ENCODE measurements around the gene ZFPL1.
A peak's percentile ranks its signal among the peaks of the same experiment; 100 is the strongest.

The ZFPL1 gene

DNA sequence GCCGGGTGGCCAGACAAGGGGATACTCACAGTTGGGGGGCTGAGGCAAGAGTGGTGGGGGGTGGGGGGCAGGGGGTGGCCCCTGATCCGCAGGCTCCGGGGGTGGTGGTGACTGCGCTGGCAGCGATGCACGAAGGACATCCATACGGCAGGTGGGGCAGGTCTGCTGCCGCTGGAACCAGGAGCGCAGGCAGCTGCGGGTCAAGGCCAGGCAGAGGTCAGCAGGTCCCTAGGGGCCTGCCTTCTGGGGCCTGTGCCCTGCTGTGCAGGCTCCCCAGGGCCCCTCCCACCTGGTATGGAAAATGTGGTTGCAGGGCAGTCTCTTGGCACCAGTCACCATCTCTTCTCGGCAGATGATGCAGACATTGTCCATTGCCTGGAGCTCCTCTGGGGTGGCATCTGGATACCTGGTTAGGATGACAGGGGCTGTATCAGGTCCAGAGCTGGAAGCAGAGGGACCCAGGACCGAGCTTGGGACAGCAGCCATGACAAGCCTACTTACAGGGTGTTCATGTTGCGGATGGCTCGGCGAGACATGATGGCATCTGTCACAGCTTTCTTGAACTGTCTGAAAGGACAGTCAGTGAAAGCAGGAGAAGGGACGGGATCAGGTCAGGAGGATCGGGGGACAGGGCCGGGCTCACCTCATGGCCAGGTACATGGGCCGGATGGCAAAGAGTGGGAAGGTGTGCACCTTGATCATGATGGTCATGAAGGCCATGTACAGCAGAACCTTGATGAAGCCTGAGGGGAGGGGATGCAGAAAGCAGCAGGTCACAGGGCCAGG is 46.8 kb downstream of the ZFPL1 start:
- DNase-seq (ENCODE audit: low spot score): no peak

DNA sequence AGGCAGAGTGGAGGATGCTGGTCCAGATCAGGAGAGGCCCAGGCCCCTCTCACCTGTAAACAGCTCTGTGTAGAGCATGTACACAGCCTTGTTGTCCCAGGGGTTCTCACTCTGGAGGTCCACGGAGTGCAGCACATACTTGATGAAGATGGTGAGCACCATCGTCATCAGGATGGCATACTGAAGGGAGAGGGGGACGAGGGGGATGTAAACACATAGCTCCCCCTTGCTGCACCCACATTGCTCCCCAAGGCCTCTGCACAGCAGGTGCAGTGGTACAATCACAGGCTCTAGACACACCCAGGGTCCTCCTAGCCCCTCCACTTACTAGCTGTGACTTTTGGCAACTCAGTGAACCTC is 47.4 kb downstream of the ZFPL1 start:
- DNase-seq (ENCODE audit: low spot score): no peak

DNA sequence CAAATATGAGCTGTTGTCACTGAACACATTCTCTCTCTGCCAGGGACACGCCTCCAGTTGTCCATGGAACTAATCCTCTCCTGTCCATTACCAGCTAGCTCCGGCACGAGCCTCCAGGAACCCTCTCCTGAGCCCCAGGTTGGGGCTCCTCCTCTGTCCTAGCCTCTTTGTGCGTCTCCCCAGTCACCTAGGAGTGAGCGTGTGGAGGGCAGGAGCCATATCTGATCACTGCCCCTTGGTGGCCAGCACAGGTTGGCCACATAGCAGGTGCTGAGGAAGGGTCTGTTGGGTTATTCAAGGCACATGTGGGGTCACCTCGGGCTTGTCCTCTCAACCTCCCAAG is 47.8 kb downstream of the ZFPL1 start:
- no peak for DNase-seq (ENCODE audit: low spot score)

DNA sequence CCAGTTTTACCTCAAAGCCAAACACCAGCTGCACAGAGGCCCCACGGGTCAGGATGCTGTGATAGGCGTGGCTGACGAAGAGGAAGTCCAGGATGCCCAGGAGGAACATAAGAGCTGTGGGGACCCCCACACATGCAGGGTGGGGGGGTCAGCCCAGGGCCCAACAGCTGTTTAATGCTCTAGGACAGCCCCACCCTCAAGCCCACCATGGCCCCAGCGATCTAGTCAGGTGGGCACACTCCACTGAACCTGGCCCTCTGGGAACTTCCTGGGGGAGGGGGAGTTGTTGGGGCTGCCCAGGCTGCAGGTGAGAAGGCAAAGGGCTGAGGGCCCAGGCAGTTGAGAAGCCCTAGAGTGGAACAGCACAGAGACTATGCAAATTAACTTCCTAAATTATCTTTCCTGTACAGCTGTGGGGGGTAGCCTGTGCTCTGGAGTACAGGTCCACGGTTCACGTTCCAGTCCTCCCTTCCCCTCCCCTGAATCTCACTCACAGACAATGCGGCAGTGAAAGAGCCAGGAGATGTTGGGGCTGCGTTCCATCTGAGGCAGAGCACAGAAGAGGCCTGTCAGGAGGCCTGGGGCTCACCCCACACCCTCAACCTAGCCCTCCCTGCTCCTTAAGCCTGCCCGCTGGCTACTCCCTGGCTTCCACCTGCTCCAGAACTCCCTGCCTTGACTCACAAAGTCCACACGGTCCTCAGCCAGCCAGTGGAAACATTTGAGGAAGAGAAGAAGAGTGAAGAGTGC is 48.4 kb downstream of the ZFPL1 start:
- no peak for DNase-seq (ENCODE audit: low spot score)

DNA sequence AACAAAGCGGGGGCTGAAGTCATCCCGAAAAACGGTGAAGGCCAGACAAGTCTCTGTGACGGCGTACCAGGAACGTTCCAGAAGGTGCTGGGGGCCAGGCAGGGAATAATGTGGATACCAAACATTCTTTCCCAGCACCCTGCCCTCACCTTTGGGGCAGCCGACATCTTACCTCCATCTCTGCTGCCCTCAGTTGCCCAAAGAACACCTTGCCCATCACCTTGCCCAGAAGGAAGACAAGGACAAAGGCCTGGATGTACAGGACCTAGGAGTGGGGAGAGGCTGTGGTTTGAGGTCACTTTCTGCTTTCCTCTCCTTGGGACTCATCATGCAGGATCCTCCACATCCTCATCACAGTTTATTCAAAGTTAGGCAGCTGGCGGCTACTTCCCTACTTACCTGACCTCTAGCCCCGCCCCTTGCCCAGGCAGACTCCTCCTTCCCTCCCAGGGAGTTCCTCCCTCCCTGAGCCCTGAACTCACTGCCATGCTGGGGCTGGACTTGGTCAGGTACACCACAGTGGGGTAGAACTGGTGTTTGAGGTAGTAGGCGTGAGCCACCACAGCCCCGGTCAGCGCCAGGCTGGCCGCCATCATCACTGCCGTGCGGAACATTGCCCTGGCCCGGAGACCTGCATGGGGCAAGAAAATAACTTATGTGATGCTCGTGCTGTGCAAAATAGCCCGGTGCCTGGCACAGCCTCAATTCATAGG is 49.1 kb downstream of the ZFPL1 start:
- no peak for DNase-seq (ENCODE audit: low spot score)

DNA sequence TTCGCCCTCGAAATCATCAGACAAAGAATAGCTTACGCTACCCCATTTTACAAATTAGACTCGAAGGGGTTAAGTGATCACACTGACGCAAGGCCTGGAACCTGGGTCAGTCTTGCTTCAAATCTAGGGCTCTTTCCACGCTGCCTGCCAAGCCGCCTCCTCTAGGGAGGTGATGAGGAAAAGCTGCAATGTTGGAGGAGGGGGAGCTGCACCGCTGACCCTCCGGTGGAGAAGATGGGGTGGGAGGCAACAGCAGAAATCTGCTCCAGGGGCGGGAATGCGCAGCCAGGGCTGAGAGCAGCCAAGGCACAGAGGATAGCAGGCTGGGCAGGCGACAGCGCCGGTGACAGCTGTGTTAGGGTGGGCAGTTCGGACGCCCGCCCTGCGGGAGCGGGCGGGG is 49.7 kb downstream of the ZFPL1 start:
- DNase-seq (ENCODE audit: low spot score): no peak

DNA sequence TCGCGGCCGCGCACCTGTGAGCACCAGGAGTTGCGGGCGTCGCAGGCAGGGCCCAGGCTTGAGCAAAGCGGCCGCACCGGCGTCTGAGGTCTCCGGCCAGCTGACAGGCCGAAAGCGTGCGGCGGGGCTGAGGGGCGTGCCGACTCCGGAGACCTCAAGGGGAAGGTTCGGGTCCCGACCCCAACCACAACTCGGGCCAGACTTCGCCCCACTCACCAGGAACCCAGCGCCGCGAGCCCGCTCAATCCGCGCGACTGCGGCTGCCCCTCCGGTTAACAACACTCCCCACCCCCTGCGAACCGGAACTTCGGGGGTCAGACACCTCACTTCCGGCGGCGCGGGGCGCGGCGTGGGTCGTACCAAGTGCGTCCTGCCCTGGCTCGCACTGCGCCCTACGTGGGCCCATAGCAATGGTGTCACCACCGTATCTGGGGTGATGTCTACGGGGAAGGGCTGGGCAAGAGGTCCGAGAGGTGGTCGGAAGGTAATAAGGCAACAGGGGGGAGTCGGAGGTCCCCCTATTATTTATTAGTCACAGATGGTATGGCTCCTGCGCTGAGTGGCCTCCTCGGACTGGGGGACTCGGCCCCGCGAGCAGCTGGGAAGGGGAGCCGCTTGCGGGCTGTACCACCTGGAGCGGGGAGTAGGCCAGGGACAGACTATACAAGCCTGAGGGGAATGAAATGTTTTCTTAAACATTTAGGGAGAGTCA is 50.4 kb downstream of the ZFPL1 start, which contains the start of gene SYVN1:
Gene SYVN1 (minus strand): TSS at position 280 of the 712 bp plus-strand sequence. CDS start 918 bp downstream, outside the sequence.
- peak; percentile 89 for DNase-seq (ENCODE audit: low spot score)

DNA sequence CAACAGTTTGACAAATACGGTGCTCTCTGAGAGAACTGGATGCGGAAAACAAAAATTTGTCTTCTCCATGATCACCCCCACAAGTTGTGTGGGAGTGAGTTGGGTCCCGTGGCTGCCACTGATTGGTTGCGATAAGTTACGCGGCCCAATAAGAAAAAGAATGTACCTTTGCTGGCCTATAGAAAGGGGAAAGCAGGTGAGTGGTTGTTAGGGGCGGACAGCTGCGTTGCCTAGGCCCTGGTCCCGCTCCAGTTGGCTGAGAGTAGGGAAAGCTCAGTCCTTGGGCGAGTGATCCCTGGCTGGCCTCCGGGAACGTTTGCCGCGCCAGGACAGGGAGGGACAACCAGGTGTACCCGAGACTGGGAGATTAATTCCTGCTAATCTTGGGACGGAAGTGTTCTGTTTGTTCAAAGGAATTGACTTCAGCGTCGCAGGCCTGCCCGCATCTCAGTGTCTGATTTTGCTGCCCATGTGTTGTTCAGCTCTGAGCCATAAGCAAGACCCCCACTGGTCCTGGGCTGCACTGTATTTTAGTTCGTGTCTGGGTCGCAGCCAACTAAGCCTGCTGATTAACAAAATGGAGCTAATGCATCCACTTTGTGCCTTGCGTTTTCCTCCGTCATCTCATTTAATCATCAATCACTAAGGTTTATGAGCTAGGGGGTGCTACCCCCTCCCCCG is 51.1 kb downstream of the ZFPL1 start:
- DNase-seq (ENCODE audit: low spot score): peak; percentile 88

DNA sequence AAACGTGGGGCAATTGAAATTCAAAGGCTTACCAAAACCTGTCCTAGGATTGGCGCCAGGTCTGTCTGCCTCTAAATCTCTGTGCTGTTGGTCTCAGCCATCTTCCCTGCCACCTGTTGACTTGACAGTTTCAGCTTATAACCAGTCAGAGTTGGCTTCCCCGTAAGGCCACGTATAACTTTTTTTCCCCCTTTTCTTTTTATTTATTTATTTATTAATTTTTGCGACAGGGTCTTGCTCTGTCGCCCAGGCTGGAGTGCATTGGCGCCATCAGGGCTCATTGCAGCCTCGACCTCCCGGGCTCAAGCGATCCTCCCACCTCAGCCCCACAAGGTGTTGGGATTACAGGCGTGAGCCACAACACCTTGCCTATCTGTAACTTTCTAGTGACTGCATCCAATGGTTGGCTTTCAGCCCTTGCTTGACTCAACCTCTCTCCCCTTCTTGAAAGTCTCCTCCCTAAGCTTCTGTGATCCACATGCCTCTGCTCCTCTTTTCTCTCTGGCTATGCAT is 51.7 kb downstream of the ZFPL1 start:
- DNase-seq (ENCODE audit: low spot score): no peak

DNA sequence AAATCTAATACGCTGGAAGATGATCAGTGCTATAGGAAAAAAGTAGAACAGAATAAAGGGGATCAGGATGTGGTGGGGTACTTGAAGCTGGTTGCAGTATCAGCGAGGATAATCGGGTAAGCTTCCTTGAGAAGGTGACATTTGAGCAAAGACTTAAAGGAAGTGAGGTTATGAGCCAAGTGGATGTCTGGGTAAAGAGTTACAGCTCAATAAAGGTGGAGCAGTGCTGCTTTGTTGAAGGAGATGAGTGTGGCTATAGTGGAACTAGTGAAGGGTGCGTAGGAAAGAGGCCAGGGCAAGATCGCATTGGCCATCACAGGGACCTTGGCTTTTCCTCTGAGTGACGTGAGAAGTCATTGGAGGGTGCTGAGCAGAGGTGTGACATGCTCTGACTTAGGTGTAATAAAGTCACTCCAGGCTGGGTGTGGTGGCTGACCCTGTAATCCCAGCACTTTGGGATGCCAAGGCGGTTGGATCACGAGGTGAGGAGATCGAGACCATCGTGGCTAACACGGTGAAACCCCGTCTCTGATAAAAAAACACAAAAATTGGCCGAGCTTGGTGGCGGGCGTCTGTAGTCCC is 52.6 kb downstream of the ZFPL1 start:
- DNase-seq (ENCODE audit: low spot score): no peak

All from globus pallidus (tissue), 1 donor.